Activated naive CD4-positive, alpha-beta T cell treated with anti-CD3 and anti-CD28 coated beads for 36 hours (primary cell): ENCODE results near the gene MYH11. TPM values are rescaled to one million over a fixed set of nuclear protein-coding genes. Genes with fewer than 3 reads are reported as not detected.
"Not testable (repeated sequence)": the region's sequence is repeated elsewhere in the genome, so short reads cannot be mapped to it uniquely, and the experiment has no call there.

ENCODE experiments used
- CTCF ChIA-PET: fragments of 350-600 bp; sonication (Branson Sonifier 250); formaldehyde crosslinking; loops from one replicate; lab custom pipeline; 2021; ENCODE audit warnings: antibody characterized with exemption; lab: Charles Lee
- DNase-seq: peaks from one replicate; pipeline ENCODE4 v3.0.0-alpha.2; 2020
- H3K27ac Mint-ChIP-seq: one replicate; pipeline ENCODE4 v1.8.0; 2021; ENCODE audit warnings: mild to moderate bottlenecking, mixed read lengths
- H3K27me3 Mint-ChIP-seq: one replicate; pipeline ENCODE4 v1.8.0; 2021; ENCODE audit warnings: low read depth, mixed read lengths
- H3K36me3 Mint-ChIP-seq: one replicate; pipeline ENCODE4 v1.8.0; 2021; ENCODE audit warnings: low read depth, mixed read lengths
- H3K4me1 Mint-ChIP-seq: one replicate; pipeline ENCODE4 v1.8.0; 2021; ENCODE audit warnings: low read depth, mixed read lengths
- H3K4me3 Mint-ChIP-seq: one replicate; pipeline ENCODE4 v1.8.0; 2021; ENCODE audit warnings: mild to moderate bottlenecking, moderate library complexity, mixed read lengths
- H3K9me3 Mint-ChIP-seq: one replicate; pipeline ENCODE4 v1.8.0; 2021; ENCODE audit warnings: mixed read lengths
- intact Hi-C: fragments of 100-400 bp; cut with micrococcal nuclease; formaldehyde crosslinking; loops from one replicate; pipeline ENCODE4 v1.15.1; 2023
- total RNA-seq, 2 experiments: library from RNA; stranded (reverse); gene quantifications; one replicate each; pipeline ENCODE4 v1.2.3, GENCODE V29; 2021

MYH11 gene
- total RNA-seq, 2 experiments from 2014 or later: not detected

DNA sequence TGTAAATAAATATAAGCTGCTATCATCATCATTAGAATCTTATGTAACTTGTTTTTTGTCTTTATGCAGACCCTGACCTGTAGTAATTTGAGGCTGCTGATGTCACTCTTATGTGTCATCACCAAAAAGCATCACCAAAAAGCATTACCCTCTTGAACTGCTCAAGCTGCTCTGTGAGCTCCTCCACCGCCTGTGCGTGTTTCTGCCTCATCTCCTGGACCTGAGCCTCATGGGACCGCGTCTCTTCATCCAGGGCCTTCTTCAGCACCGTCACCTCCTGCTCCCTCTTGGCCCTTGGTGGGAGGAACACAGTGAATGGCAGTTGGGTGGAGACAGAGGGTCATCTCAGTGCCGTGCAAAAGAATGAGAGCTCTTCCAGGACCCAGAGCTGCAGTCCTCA lies 124.4 kb downstream of the MYH11 start:
- no peaks in the 10 kb centered on the region for H3K9me3 Mint-ChIP-seq
- CTCF ChIA-PET: interaction anchor here (1.2 kb wide), 2 partner anchors 27 to 142 kb away, joined by 3 read pairs; no protein-coding TSS in a partner anchor
- intact Hi-C loops: no loop called here
- DNase-seq: no peak
- H3K27ac Mint-ChIP-seq: no peak overlapping the region
- no peaks in the 10 kb centered on the region for H3K27me3 Mint-ChIP-seq
- H3K4me3 Mint-ChIP-seq: no peak overlapping the region
- H3K36me3 Mint-ChIP-seq: no peaks in the 10 kb centered on the region
- no peaks in the 10 kb centered on the region for H3K4me1 Mint-ChIP-seq

DNA sequence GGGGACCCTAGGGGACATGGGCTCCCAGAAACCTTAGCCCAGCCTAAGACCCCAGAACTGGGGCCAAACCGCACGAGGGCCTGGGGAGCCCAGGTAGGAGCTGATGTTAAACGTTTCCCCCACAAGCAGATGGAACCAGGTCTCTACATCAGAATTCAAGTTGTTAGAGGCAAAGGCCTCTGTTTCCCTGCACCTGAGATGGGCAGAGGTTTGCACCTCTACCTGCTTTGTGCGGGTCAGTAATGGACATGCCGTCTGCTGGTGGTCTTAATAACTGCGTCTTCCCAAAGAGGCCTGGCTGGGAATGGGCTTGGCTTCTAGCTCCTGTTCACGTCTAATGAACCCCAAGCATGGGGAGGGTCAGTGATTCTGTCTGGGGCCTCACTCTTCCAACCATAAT lies 127.7 kb downstream of the MYH11 start:
- peaks cover 17% of the 10 kb centered on the region for H3K36me3 Mint-ChIP-seq
- H3K27me3 Mint-ChIP-seq: no peaks in the 10 kb centered on the region
- H3K4me3 Mint-ChIP-seq: no peak overlapping the region
- H3K27ac Mint-ChIP-seq: no peak overlapping the region
- no peak for DNase-seq
- intact Hi-C loops: no loop called here
- no peaks in the 10 kb centered on the region for H3K4me1 Mint-ChIP-seq
- CTCF ChIA-PET: interaction anchor here (0.6 to 1.2 kb wide), 2 partner anchors 12 to 31 kb away, joined by 3 to 4 read pairs; no protein-coding TSS in a partner anchor
- no peaks in the 10 kb centered on the region for H3K9me3 Mint-ChIP-seq

DNA sequence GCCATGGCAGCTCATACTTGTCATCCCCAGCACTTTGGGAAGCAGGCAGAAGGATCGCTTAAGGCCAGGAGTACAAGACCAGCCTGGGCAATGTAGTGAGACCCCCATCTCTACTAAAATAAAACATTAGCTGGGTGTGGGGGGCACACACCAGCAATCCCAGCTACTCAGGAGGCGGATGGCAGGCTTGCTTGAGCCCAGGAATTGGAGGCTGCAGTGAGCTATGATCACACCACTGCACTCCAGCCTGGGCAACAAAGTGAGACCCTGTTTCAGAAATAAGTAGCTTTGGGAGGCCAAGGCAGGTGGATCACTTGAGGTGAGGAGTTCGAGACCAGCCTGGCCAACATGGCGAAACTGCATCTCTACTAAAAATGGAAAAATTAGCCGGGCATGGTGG lies 129.1 kb downstream of the MYH11 start:
- H3K9me3 Mint-ChIP-seq, H3K27ac Mint-ChIP-seq, H3K27me3 Mint-ChIP-seq, H3K4me3 Mint-ChIP-seq, H3K4me1 Mint-ChIP-seq, intact Hi-C loops, DNase-seq: not testable (repeated sequence)
- CTCF ChIA-PET: interaction anchor here (1.3 kb wide), 1 partner anchor 38 kb away, joined by 3 read pairs; no protein-coding TSS in a partner anchor
- H3K36me3 Mint-ChIP-seq: peaks cover 17% of the 10 kb centered on the region

DNA sequence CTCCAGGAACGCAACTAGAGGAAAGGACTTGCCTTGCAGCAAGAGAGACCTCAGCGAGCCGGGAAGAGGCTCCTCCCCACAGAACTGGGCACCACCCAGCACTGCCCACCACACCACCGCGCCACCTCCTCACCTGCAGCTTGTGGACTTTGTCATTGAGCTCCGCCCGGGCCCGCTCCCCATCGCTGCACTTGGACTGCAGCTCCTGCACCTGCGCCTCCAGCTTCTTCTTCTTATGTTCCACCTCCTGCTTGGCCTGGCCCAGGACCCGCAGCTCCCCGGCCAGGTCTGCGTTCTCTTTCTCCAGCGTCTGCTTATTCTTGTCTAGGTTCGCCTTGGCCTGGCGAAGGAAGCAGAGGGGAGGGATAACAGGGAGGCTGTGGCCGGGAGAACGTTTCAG lies 130.1 kb downstream of the MYH11 start:
- DNase-seq: no peak
- H3K9me3 Mint-ChIP-seq: no peaks in the 10 kb centered on the region
- peaks cover 17% of the 10 kb centered on the region for H3K36me3 Mint-ChIP-seq
- H3K4me3 Mint-ChIP-seq: no peak overlapping the region
- CTCF ChIA-PET: no interaction called here
- H3K27ac Mint-ChIP-seq: no peak overlapping the region
- H3K27me3 Mint-ChIP-seq: no peaks in the 10 kb centered on the region
- H3K4me1 Mint-ChIP-seq: no peaks in the 10 kb centered on the region
- intact Hi-C loops: no loop called here

DNA sequence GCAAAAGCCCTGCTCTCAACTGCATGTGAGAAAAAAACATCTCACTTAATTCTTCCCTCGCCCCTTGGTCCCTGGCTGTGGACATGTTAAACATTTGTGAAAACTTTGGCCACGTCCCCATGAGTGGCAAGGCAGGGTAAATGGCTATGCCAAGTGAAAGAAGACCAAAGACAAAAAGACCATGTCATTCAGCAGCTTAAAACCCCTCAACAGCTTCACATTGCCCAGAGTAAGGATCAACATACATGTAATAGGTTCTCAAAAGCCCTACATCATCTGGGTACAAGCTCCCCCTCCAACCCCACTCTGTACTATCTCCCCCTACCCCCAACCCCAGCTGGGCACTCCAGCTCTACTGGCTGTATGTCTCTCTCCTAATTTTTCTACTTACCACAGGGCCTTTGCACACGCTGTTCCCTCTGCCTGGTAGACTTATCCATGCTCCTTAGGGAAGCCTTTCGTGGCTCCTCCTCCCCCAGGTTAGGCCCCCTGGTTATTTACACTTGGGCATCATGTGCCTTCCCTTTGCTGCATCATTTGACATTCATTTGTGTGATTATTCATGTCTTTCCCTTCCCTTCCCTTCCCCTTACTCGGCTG lies 131.1 kb downstream of the MYH11 start:
- intact Hi-C loops: no loop called here
- Mint-ChIP-seq H3K9me3 (no peaks in the 10 kb centered on the region), H3K27ac (no peak overlapping the region), H3K27me3 (no peaks in the 10 kb centered on the region), H3K4me1 (no peaks in the 10 kb centered on the region), H3K4me3 (no peak overlapping the region), H3K36me3 (peaks cover 18% of the 10 kb centered on the region)
- CTCF ChIA-PET: interaction anchor here (0.6 kb wide), 1 partner anchor 255 kb away, joined by 4 read pairs; no protein-coding TSS in a partner anchor
- no peak for DNase-seq

DNA sequence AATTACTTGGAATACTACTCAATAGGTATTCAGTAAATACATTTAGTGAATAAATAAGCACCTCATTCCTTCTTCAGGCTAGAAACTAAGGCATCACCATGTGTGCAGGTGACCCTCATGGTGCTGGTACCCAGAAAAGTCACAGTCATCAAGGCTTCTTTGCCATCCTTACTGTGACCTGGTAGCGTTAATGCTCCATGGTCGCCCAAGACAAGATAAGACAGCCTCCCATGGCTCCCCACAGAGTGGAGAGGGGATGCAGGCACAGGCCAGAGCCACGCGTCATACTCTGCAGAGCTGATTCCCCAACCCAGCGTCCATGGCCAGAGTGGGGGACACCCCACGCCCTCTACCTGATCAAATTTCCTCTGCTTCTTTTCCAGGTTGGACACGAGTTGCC lies 133.0 kb downstream of the MYH11 start:
- no peaks in the 10 kb centered on the region for H3K27me3 Mint-ChIP-seq
- intact Hi-C loops: no loop called here
- CTCF ChIA-PET: interaction anchor here (1.0 kb wide), 1 partner anchor 296 kb away, joined by 6 read pairs; no protein-coding TSS in a partner anchor
- H3K4me3 Mint-ChIP-seq: no peak overlapping the region
- H3K9me3 Mint-ChIP-seq: no peaks in the 10 kb centered on the region
- DNase-seq: no peak
- H3K4me1 Mint-ChIP-seq: no peaks in the 10 kb centered on the region
- H3K27ac Mint-ChIP-seq: no peak overlapping the region
- peaks cover 20% of the 10 kb centered on the region for H3K36me3 Mint-ChIP-seq

DNA sequence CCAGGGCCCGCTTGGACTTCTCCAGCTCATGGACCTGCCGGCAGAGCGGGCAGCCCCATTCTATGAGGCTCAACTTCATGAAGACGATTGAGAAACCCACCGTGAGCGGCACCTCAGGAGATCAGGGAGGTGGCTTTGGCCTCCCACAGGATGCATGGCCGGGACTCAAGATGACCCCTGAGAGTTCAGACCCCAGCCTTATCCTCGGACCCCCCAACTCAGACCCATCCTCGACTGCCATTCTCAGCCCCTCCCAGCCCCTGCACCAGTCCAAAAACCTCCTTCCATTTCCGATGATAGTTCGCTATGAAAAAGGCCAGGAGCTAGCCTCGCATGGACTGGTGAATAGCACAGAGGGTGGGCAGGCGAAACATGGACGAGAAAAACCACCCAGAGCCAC lies 135.8 kb downstream of the MYH11 start:
- Mint-ChIP-seq H3K27me3 (no peaks in the 10 kb centered on the region), H3K36me3 (peaks cover 15% of the 10 kb centered on the region), H3K4me1 (no peaks in the 10 kb centered on the region), H3K9me3 (no peaks in the 10 kb centered on the region), H3K4me3 (no peak overlapping the region), H3K27ac (no peak overlapping the region)
- CTCF ChIA-PET: no interaction called here
- no peak for DNase-seq
- intact Hi-C loops: no loop called here

DNA sequence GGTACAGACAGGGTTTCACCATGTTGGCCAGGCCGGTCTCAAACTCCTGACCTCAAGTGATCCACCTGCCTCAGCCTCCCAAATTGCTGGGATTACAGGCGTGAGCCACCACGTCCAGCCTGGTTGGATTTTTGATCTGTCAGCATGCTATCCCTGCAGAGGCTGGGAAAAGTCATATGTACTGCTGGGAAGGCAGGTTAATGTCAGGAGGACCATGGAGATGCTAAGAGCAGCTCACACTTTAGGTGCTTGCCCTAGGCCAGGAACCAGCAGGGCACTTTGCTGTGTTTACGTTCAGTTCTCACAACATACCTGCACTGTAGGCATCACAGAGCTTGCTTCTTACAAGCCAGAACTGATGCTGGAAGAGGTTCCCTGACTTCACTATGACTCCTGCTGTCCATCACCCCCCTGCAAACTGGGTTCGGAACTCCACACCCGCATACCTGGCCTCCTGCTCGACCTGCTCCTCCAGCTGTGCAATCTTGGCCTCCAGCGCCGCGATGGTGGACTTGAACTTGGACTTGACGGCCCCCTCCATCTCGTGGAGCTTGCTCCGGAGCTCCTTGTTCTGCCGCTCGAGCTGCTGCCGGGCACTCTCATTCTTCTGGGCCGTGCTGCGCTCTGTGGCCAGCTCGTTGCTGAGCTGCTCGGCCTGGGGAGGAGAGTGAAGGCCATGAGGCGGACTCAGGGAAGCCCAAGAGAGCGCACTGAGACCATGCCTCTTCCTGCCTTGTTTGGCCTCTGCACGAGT lies 140.0 kb downstream of the MYH11 start:
- Mint-ChIP-seq H3K36me3 (peaks cover 5% of the 10 kb centered on the region), H3K4me3 (no peak overlapping the region), H3K4me1 (peaks cover 4% of the 10 kb centered on the region), H3K27ac (no peak overlapping the region), H3K27me3 (no peaks in the 10 kb centered on the region), H3K9me3 (no peaks in the 10 kb centered on the region)
- intact Hi-C loops: no loop called here
- CTCF ChIA-PET: interaction anchor here (0.5 kb wide), 1 partner anchor 643 kb away, joined by 5 read pairs; no protein-coding TSS in a partner anchor
- no peak for DNase-seq

DNA sequence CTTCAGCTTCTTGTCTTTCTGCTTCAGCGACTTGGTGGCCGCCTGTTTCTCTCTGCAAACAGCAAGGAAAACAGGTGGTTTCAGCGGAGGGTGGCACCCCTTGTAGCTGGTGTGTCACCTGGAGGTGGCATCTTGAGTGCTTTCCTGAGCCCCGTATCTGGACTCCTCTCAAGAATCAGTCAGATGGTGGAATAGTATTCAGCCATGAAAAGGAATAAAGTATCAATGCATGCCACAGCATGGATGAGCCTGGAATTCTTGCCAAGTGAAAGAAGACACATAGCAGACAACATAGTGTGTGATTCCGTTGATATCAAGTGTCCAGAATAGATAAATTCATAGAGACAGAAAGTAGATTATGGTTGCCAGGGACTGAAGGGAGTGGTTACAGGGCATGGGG lies 141.6 kb downstream of the MYH11 start:
- Mint-ChIP-seq H3K4me3 (no peak overlapping the region), H3K36me3 (peaks cover 2% of the 10 kb centered on the region), H3K27ac (no peak overlapping the region), H3K4me1 (peaks cover 4% of the 10 kb centered on the region), H3K27me3 (no peaks in the 10 kb centered on the region), H3K9me3 (no peaks in the 10 kb centered on the region)
- intact Hi-C loops: no loop called here
- DNase-seq: no peak
- CTCF ChIA-PET: no interaction called here

DNA sequence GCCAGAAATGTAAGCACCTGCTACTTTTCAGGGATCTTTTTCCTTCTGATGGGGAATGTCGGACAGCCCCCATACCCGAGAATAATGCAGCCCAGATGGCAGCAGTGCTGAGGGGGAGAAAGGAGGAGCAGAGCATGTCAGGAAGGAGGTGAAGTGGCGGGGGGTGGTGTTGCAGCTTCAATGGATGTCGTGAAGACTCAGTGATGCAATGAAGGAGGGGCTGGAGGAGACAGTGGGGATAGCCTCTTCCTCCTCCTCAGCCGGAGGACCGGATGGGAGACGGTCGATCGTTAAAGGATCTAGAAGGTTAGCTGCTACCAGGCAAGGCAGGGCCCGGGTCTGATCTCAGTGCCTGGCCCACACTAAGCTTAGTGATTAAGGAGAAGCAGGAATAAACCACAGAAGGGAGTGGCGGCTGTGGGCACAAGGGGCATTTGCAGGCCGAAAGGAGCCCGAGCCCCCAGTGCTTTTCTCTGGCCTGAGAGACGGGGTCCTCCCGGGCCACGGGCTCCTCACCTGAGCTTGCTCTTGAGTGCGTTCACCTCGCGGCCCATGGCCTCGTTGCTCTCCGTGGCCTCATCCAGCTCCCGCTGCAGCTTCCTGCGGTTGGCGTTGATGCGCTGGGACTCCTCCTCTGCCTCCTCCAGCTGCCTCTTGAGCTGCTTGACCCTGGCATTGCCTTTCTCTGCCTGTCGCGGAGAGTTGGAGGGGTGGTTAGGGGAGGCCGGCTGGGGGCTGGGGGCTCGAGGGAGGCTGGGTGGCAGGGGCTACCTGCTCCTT lies 142.2 kb downstream of the MYH11 start:
- Mint-ChIP-seq H3K9me3 (no peaks in the 10 kb centered on the region), H3K27me3 (no peaks in the 10 kb centered on the region), H3K4me1 (peaks cover 4% of the 10 kb centered on the region), H3K4me3 (no peak overlapping the region), H3K27ac (no peak overlapping the region), H3K36me3 (peaks cover 2% of the 10 kb centered on the region)
- intact Hi-C loops: no loop called here
- no peak for DNase-seq
- CTCF ChIA-PET: no interaction called here

DNA sequence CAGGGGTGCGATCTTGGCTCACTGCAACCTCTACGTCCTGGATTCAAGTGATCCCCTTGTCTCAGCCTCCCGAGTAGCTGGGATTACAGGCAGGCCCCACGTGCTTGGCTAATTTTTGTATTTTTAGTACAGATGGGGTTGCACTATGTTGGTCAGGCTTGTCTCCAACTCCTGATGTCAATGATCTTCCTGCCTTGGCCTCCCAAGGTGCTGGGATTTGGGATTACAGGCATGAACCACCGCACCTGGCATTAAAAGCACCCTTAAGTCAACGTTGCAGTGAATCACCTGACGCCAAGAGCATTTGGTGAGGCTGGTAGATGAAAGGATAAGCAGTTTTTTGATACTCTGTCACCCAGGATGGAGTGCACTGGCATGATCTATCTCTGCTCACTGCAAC lies 147.8 kb downstream of the MYH11 start:
- Mint-ChIP-seq H3K27me3 (no peaks in the 10 kb centered on the region), H3K4me3 (no peak overlapping the region), H3K4me1 (peaks cover 10% of the 10 kb centered on the region), H3K36me3 (peaks cover 4% of the 10 kb centered on the region), H3K27ac (no peak overlapping the region), H3K9me3 (no peaks in the 10 kb centered on the region)
- CTCF ChIA-PET: interaction anchor here (0.5 to 1.2 kb wide), 3 partner anchors 13 to 192 kb away, joined by 3 to 4 read pairs (median 3); no protein-coding TSS in a partner anchor
- DNase-seq: no peak
- intact Hi-C loops: loop anchor here (10.0 kb wide), 1 partner anchor 46 kb away; no protein-coding TSS in a partner anchor

DNA sequence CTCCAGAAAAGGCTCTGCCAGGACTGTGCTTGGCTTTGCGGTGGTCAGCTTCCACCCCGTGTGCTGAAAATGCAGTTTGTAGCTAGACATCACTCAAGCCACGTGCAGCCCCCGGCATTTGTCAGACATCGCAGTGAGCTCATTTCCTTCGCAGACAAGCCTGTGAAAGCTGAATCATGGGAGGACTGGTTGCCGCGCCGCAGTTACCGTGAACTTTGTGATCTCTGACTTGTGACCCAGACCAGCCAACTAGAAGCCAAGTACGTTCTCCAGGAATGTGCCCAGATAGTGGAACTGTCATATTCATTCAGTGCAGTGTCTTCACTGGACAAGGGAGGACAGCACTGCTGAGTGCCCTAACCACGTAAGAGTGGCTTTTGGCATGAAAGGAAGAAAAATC lies 148.7 kb downstream of the MYH11 start:
- intact Hi-C loops: loop anchor here (10.0 kb wide), 1 partner anchor 47 kb away; no protein-coding TSS in a partner anchor

More for the DNA sequence above, 148.7 kb downstream of the MYH11 start:
- Mint-ChIP-seq H3K27ac (no peak overlapping the region), H3K4me1 (peaks cover 14% of the 10 kb centered on the region), H3K27me3 (no peaks in the 10 kb centered on the region), H3K36me3 (peaks cover 4% of the 10 kb centered on the region), H3K9me3 (no peaks in the 10 kb centered on the region), H3K4me3 (no peak overlapping the region)
- CTCF ChIA-PET: interaction anchor here (0.5 to 1.3 kb wide), 2 partner anchors 12 to 280 kb away, joined by 3 to 4 read pairs; no protein-coding TSS in a partner anchor
- DNase-seq: no peak
